Measurements from ENCODE around the gene GRM3.

GRM3 gene

GRCh38 chr7:86668315-86668714, 24.6 kb downstream of the GRM3 start:
- DNase-seq (ENCODE audit: low read depth in 1 of 2, low spot score in 1 of 2), result no peak
- Histone ChIP-seq H3K4me3 (replicated peaks; ENCODE audit: insufficient read depth, low read length) (no peak overlapping the region), H3K27me3 (ENCODE audit: insufficient read depth, poor library complexity, severe bottlenecking) (no peaks in the 10 kb centered on the region), H3K27ac (replicated peaks) (no peak overlapping the region)
- TF ChIP-seq SPI1 (IDR thresholded peaks at IDR 0.05; ENCODE audit: borderline replicate concordance, low read depth) (no peak), GABPA (IDR thresholded peaks at IDR 0.05; ENCODE audit: low read depth) (no peak), CTCF (IDR thresholded peaks at IDR 0.05; ENCODE audit: insufficient read depth, low read length) (no peak), POLR2AphosphoS5 (IDR thresholded peaks at IDR 0.05; ENCODE audit: low read depth) (no peak)
- TF ChIP-seq, protein P1, sequence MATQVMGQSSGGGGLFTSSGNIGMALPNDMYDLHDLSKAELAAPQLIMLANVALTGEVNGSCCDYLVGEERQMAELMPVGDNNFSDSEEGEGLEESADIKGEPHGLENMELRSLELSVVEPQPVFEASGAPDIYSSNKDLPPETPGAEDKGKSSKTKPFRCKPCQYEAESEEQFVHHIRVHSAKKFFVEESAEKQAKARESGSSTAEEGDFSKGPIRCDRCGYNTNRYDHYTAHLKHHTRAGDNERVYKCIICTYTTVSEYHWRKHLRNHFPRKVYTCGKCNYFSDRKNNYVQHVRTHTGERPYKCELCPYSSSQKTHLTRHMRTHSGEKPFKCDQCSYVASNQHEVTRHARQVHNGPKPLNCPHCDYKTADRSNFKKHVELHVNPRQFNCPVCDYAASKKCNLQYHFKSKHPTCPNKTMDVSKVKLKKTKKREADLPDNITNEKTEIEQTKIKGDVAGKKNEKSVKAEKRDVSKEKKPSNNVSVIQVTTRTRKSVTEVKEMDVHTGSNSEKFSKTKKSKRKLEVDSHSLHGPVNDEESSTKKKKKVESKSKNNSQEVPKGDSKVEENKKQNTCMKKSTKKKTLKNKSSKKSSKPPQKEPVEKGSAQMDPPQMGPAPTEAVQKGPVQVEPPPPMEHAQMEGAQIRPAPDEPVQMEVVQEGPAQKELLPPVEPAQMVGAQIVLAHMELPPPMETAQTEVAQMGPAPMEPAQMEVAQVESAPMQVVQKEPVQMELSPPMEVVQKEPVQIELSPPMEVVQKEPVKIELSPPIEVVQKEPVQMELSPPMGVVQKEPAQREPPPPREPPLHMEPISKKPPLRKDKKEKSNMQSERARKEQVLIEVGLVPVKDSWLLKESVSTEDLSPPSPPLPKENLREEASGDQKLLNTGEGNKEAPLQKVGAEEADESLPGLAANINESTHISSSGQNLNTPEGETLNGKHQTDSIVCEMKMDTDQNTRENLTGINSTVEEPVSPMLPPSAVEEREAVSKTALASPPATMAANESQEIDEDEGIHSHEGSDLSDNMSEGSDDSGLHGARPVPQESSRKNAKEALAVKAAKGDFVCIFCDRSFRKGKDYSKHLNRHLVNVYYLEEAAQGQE (IDR thresholded peaks at IDR 0.05; ENCODE audit: insufficient replicate concordance, low read depth), result no peak

- TF ChIP-seq SPI1 (IDR thresholded peaks at IDR 0.05; ENCODE audit: borderline replicate concordance, low read depth) (no peak), GABPA (IDR thresholded peaks at IDR 0.05; ENCODE audit: low read depth) (no peak), POLR2AphosphoS5 (IDR thresholded peaks at IDR 0.05; ENCODE audit: low read depth) (no peak), CTCF (IDR thresholded peaks at IDR 0.05; ENCODE audit: insufficient read depth, low read length) (no peak)
- TF ChIP-seq, protein P1 (IDR thresholded peaks at IDR 0.05; ENCODE audit: insufficient replicate concordance, low read depth), result no peak
- no peak for DNase-seq (ENCODE audit: low read depth in 1 of 2, low spot score in 1 of 2)
- Histone ChIP-seq H3K27ac (replicated peaks) (no peak overlapping the region), H3K4me3 (replicated peaks; ENCODE audit: insufficient read depth, low read length) (no peak overlapping the region), H3K27me3 (ENCODE audit: insufficient read depth, poor library complexity, severe bottlenecking) (no peaks in the 10 kb centered on the region)
Observed at GRCh38 chr7:86687831-86688230, 44.1 kb downstream of the GRM3 start.

- Histone ChIP-seq H3K27me3 (ENCODE audit: insufficient read depth, poor library complexity, severe bottlenecking) (no peaks in the 10 kb centered on the region), H3K4me3 (replicated peaks; ENCODE audit: insufficient read depth, low read length) (no peak overlapping the region), H3K27ac (replicated peaks) (no peak overlapping the region)
- no peak for TF ChIP-seq POLR2AphosphoS5 (IDR thresholded peaks at IDR 0.05; ENCODE audit: low read depth)
- TF ChIP-seq GABPA (IDR thresholded peaks at IDR 0.05; ENCODE audit: low read depth), result no peak
- no peak for TF ChIP-seq CTCF (IDR thresholded peaks at IDR 0.05; ENCODE audit: insufficient read depth, low read length)
- TF ChIP-seq, protein P1 (IDR thresholded peaks at IDR 0.05; ENCODE audit: insufficient replicate concordance, low read depth), result no peak
- no peak for TF ChIP-seq SPI1 (IDR thresholded peaks at IDR 0.05; ENCODE audit: borderline replicate concordance, low read depth)
- DNase-seq (ENCODE audit: low read depth in 1 of 2, low spot score in 1 of 2), result no peak
Observed at GRCh38 chr7:86689363-86689762, 45.7 kb downstream of the GRM3 start.
